Measurements from ENCODE around the gene GALNT17. TPM values are rescaled to one million over a fixed set of nuclear protein-coding genes. Genes with fewer than 3 reads are reported as not detected.

GALNT17 gene
- total and polyA plus RNA-seq, 2 experiments from 2014 or later = 2.3 to 4.6 TPM

- Histone ChIP-seq H3K4me3 (no peak overlapping the region), H3K36me3 (no peaks in the 10 kb centered on the region), H3K9me3 (ENCODE audit: low read depth) (no peaks in the 10 kb centered on the region), H3K27ac (no peak overlapping the region), H3K4me1 (ENCODE audit: low read depth) (no peaks in the 10 kb centered on the region), H3K27me3 (no peaks in the 10 kb centered on the region)
- no peak for DNase-seq (ENCODE audit: low read depth in 1 of 2, low spot score in 1 of 2)
- no peak for TF ChIP-seq CTCF (IDR thresholded peaks at IDR 0.05; ENCODE audit: low read depth, low read length)
Measured at GRCh38 chr7:71604818-71605414, 473.0 kb downstream of the GALNT17 start.

- Histone ChIP-seq H3K4me3 (no peak overlapping the region), H3K36me3 (no peaks in the 10 kb centered on the region), H3K27ac (no peak overlapping the region), H3K9me3 (ENCODE audit: low read depth) (no peaks in the 10 kb centered on the region), H3K27me3 (no peaks in the 10 kb centered on the region), H3K4me1 (ENCODE audit: low read depth) (peaks cover 11% of the 10 kb centered on the region)
- no peak for TF ChIP-seq CTCF (IDR thresholded peaks at IDR 0.05; ENCODE audit: low read depth, low read length)
- no peak for DNase-seq (ENCODE audit: low read depth in 1 of 2, low spot score in 1 of 2)
Measured at GRCh38 chr7:71611986-71612385, 480.0 kb downstream of the GALNT17 start.

- no peaks in the 10 kb centered on the region for H3K9me3 ChIP-seq (ENCODE audit: low read depth)
- no peak for TF ChIP-seq CTCF (IDR thresholded peaks at IDR 0.05; ENCODE audit: low read depth, low read length)
- H3K4me1 ChIP-seq (ENCODE audit: low read depth) = peaks cover 11% of the 10 kb centered on the region
- no peak overlapping the region for H3K4me3 ChIP-seq
- no peak overlapping the region for H3K27ac ChIP-seq
- H3K27me3 ChIP-seq = no peaks in the 10 kb centered on the region
- no peak for DNase-seq (ENCODE audit: low read depth in 1 of 2, low spot score in 1 of 2)
- H3K36me3 ChIP-seq = no peaks in the 10 kb centered on the region
Measured at GRCh38 chr7:71612911-71613310, 481.0 kb downstream of the GALNT17 start.

GRCh38 chr7:71613313-71613712, 481.4 kb downstream of the GALNT17 start:
- DNase-seq (ENCODE audit: low read depth in 1 of 2, low spot score in 1 of 2) = no peak
- no peak for TF ChIP-seq CTCF (IDR thresholded peaks at IDR 0.05; ENCODE audit: low read depth, low read length)
- Histone ChIP-seq H3K27ac (no peak overlapping the region), H3K27me3 (no peaks in the 10 kb centered on the region), H3K9me3 (ENCODE audit: low read depth) (no peaks in the 10 kb centered on the region), H3K4me1 (ENCODE audit: low read depth) (peaks cover 11% of the 10 kb centered on the region), H3K36me3 (no peaks in the 10 kb centered on the region), H3K4me3 (no peak overlapping the region)

- H3K27me3 ChIP-seq = no peaks in the 10 kb centered on the region
- no peaks in the 10 kb centered on the region for H3K36me3 ChIP-seq
- H3K9me3 ChIP-seq (ENCODE audit: low read depth) = no peaks in the 10 kb centered on the region
- no peak overlapping the region for H3K27ac ChIP-seq
- peak in 1 of 2 donors; percentile 40 for DNase-seq (ENCODE audit: low read depth in 1 of 2, low spot score in 1 of 2)
- TF ChIP-seq CTCF (IDR thresholded peaks at IDR 0.05; ENCODE audit: low read depth, low read length) = no peak
- H3K4me1 ChIP-seq (ENCODE audit: low read depth) = peaks cover 11% of the 10 kb centered on the region
- H3K4me3 ChIP-seq = no peak overlapping the region
Measured at GRCh38 chr7:71615017-71615416, 483.1 kb downstream of the GALNT17 start.
